Measurements from ENCODE around the gene NECAP2. TPM values are rescaled to one million over a fixed set of nuclear protein-coding genes. Genes with fewer than 3 reads are reported as not detected.

Gene NECAP2
- total RNA-seq, 1 donor from 2014 or later: 41.7 TPM

GRCh38 chr1:16447641-16448040 is 7.1 kb downstream of the NECAP2 start:
- no peak for DNase-seq (ENCODE audit: extremely low spot score in 2 of 2)
- intact Hi-C loops (cut with DNase I): no loop called here
- Histone ChIP-seq H3K27me3 (no peaks in the 10 kb centered on the region), H3K4me3 (no peak overlapping the region), H3K27ac (no peak overlapping the region), H3K4me1 (peaks cover 24% of the 10 kb centered on the region), H3K36me3 (peaks cover 0 to 77% of the 10 kb centered on the region in 2 donors), H3K9me3 (no peaks in the 10 kb centered on the region)
- TF ChIP-seq POLR2A (IDR thresholded peaks at IDR 0.05): no peak
- TF ChIP-seq, protein P1, sequence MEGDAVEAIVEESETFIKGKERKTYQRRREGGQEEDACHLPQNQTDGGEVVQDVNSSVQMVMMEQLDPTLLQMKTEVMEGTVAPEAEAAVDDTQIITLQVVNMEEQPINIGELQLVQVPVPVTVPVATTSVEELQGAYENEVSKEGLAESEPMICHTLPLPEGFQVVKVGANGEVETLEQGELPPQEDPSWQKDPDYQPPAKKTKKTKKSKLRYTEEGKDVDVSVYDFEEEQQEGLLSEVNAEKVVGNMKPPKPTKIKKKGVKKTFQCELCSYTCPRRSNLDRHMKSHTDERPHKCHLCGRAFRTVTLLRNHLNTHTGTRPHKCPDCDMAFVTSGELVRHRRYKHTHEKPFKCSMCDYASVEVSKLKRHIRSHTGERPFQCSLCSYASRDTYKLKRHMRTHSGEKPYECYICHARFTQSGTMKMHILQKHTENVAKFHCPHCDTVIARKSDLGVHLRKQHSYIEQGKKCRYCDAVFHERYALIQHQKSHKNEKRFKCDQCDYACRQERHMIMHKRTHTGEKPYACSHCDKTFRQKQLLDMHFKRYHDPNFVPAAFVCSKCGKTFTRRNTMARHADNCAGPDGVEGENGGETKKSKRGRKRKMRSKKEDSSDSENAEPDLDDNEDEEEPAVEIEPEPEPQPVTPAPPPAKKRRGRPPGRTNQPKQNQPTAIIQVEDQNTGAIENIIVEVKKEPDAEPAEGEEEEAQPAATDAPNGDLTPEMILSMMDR (IDR thresholded peaks at IDR 0.05): no peak
- TF ChIP-seq POLR2AphosphoS5 (IDR thresholded peaks at IDR 0.05; ENCODE audit: insufficient read depth in 1 of 2, low read depth in 1 of 2): no peak

GRCh38 chr1:16449065-16449464 is 8.5 kb downstream of the NECAP2 start:
- Histone ChIP-seq H3K4me3 (no peak overlapping the region), H3K36me3 (peaks cover 0 to 85% of the 10 kb centered on the region in 2 donors), H3K27me3 (no peaks in the 10 kb centered on the region), H3K4me1 (peaks cover 10% of the 10 kb centered on the region), H3K9me3 (no peaks in the 10 kb centered on the region), H3K27ac (no peak overlapping the region)
- TF ChIP-seq POLR2AphosphoS5 (IDR thresholded peaks at IDR 0.05; ENCODE audit: insufficient read depth in 1 of 2, low read depth in 1 of 2) (no peak), POLR2A (IDR thresholded peaks at IDR 0.05) (no peak)
- TF ChIP-seq, protein P1 (IDR thresholded peaks at IDR 0.05): no peak
- no peak for DNase-seq (ENCODE audit: extremely low spot score in 2 of 2)
- intact Hi-C loops (cut with DNase I): no loop called here

- no peak for DNase-seq (ENCODE audit: extremely low spot score in 2 of 2)
- H3K9me3 ChIP-seq: no peaks in the 10 kb centered on the region
- H3K27me3 ChIP-seq: no peaks in the 10 kb centered on the region
- TF ChIP-seq, protein P1 (IDR thresholded peaks at IDR 0.05): no peak
- TF ChIP-seq POLR2AphosphoS5 (IDR thresholded peaks at IDR 0.05; ENCODE audit: insufficient read depth in 1 of 2, low read depth in 1 of 2) (no peak), POLR2A (IDR thresholded peaks at IDR 0.05) (no peak)
- peaks cover 0 to 85% of the 10 kb centered on the region in 2 donors for H3K36me3 ChIP-seq
- no peak overlapping the region for H3K4me3 ChIP-seq
- H3K27ac ChIP-seq: no peak overlapping the region
- H3K4me1 ChIP-seq: peaks cover 7% of the 10 kb centered on the region
- intact Hi-C loops (cut with DNase I): no loop called here
Observed at GRCh38 chr1:16449666-16450065, 9.1 kb downstream of the NECAP2 start.

GRCh38 chr1:16450863-16451481 is 10.4 kb downstream of the NECAP2 start:
- intact Hi-C loops (cut with DNase I): no loop called here
- peaks cover 0 to 86% of the 10 kb centered on the region in 2 donors for H3K36me3 ChIP-seq

More at GRCh38 chr1:16450863-16451481, 10.4 kb downstream of the NECAP2 start:
- no peak overlapping the region for H3K27ac ChIP-seq
- no peak overlapping the region for H3K4me3 ChIP-seq
- TF ChIP-seq POLR2A (IDR thresholded peaks at IDR 0.05): no peak
- TF ChIP-seq, protein P1 (IDR thresholded peaks at IDR 0.05): no peak
- no peak for TF ChIP-seq POLR2AphosphoS5 (IDR thresholded peaks at IDR 0.05; ENCODE audit: insufficient read depth in 1 of 2, low read depth in 1 of 2)
- peaks cover 7% of the 10 kb centered on the region for H3K4me1 ChIP-seq
- H3K27me3 ChIP-seq: no peaks in the 10 kb centered on the region
- H3K9me3 ChIP-seq: no peaks in the 10 kb centered on the region
- no peak for DNase-seq (ENCODE audit: extremely low spot score in 2 of 2)
